ENCODE results near the gene SYT9.

Gene SYT9

GRCh38 chr11:7428196-7428595 is 176.5 kb downstream of the SYT9 start:
- DNase-seq = no peak

GRCh38 chr11:7430496-7430895 is 178.8 kb downstream of the SYT9 start:
- DNase-seq = no peak

GRCh38 chr11:7435176-7435575 is 183.5 kb downstream of the SYT9 start:
- no peak for DNase-seq

GRCh38 chr11:7436146-7436545 is 184.4 kb downstream of the SYT9 start:
- no peak for DNase-seq

GRCh38 chr11:7436657-7437056 is 185.0 kb downstream of the SYT9 start:
- no peak for DNase-seq

GRCh38 chr11:7437696-7438095 is 186.0 kb downstream of the SYT9 start:
- DNase-seq = no peak

GRCh38 chr11:7439746-7440320 is 188.1 kb downstream of the SYT9 start:
- no peak for DNase-seq

GRCh38 chr11:7442588-7443215 is 191.0 kb downstream of the SYT9 start:
- DNase-seq = peak; percentile 86

- DNase-seq = no peak
Observed at GRCh38 chr11:7444091-7444981, 192.6 kb downstream of the SYT9 start.

GRCh38 chr11:7445564-7445963 is 193.9 kb downstream of the SYT9 start:
- no peak for DNase-seq

- no peak for DNase-seq
Observed at GRCh38 chr11:7448201-7448600, 196.5 kb downstream of the SYT9 start.

GRCh38 chr11:7449211-7449840 is 197.6 kb downstream of the SYT9 start:
- DNase-seq = no peak

GRCh38 chr11:7449841-7450214 is 198.1 kb downstream of the SYT9 start:
- no peak for DNase-seq

- DNase-seq = no peak
Observed at GRCh38 chr11:7450836-7451235, 199.1 kb downstream of the SYT9 start.

- no peak for DNase-seq
Observed at GRCh38 chr11:7451520-7451919, 199.8 kb downstream of the SYT9 start.

GRCh38 chr11:7451952-7452494 is 200.3 kb downstream of the SYT9 start:
- DNase-seq = no peak

GRCh38 chr11:7454854-7455253 is 203.2 kb downstream of the SYT9 start:
- no peak for DNase-seq

- DNase-seq = no peak
Observed at GRCh38 chr11:7457211-7457610, 205.5 kb downstream of the SYT9 start.

- DNase-seq = no peak
Observed at GRCh38 chr11:7462706-7463105, 211.0 kb downstream of the SYT9 start.

GRCh38 chr11:7467652-7468051 is 215.9 kb downstream of the SYT9 start:
- no peak for DNase-seq

GRCh38 chr11:7469351-7469865 is 217.7 kb downstream of the SYT9 start:
- DNase-seq = peak; percentile 0

- DNase-seq = no peak
Observed at GRCh38 chr11:7471071-7471470, 219.4 kb downstream of the SYT9 start.

GRCh38 chr11:7473717-7474116 is 222.0 kb downstream of the SYT9 start:
- no peak for DNase-seq
